Neural cell (in vitro differentiated cells): Measurements from ENCODE around the gene MRPL14. TPM values are rescaled to one million over a fixed set of nuclear protein-coding genes. Genes with fewer than 3 reads are reported as not detected.

ENCODE experiments used
- H2AFZ ChIP-seq: fragments of 200-600, 300-800 bp; sonication (generic), shearing (Covaris generic); 2 replicates; pipeline ENCODE4 v1.6.0; 2014; ENCODE audit warnings: low read depth, mild to moderate bottlenecking, antibody characterized with exemption, low read length, moderate library complexity
- H3F3A ChIP-seq: fragments of 200-600 bp; shearing (Covaris generic); 2 replicates; pipeline ENCODE4 v1.6.1; 2016; ENCODE audit warnings: mild to moderate bottlenecking, moderate library complexity, mixed read lengths, antibody characterized with exemption, low read length; ENCODE audit not compliant: insufficient read depth, poor library complexity, severe bottlenecking
- H3K27ac ChIP-seq: fragments of 200-600, 300-800 bp; sonication (generic), shearing (Covaris generic); 2 replicates; pipeline ENCODE4 v1.5.1; 2014; ENCODE audit warnings: mild to moderate bottlenecking, low read length, moderate library complexity
- H3K27me3 ChIP-seq: fragments of 300-800, 200-600 bp; sonication (generic), shearing (Covaris generic); 2 replicates; pipeline ENCODE4 v1.6.0; 2014; ENCODE audit warnings: mild to moderate bottlenecking, low read depth, low read length, moderate library complexity; ENCODE audit not compliant: insufficient read depth
- H3K36me3 ChIP-seq: fragments of 300-800, 200-600 bp; sonication (generic), shearing (Covaris generic); 2 replicates; pipeline ENCODE4 v1.5.1; 2014; ENCODE audit warnings: mild to moderate bottlenecking, antibody characterized with exemption, low read length, moderate library complexity; ENCODE audit not compliant: insufficient read depth
- H3K4me2 ChIP-seq: fragments of 300-800, 200-600 bp; sonication (generic), shearing (Covaris generic); 2 replicates; pipeline ENCODE4 v1.6.0; 2014; ENCODE audit warnings: mild to moderate bottlenecking, low read length
- H3K4me3 ChIP-seq: fragments of 300-800, 200-600 bp; sonication (generic), shearing (Covaris generic); 2 replicates; pipeline ENCODE4 v1.5.1; 2014; ENCODE audit warnings: mild to moderate bottlenecking, low read length, moderate library complexity
- H3K79me2 ChIP-seq: fragments of 200-600 bp; shearing (Covaris generic); replicated peaks from 2 replicates; pipeline ENCODE4 v1.6.0; 2014; ENCODE audit warnings: mild to moderate bottlenecking, low read length, moderate library complexity; ENCODE audit not compliant: insufficient read depth
- H3K9ac ChIP-seq: fragments of 300-800, 200-600 bp; sonication (generic), shearing (Covaris generic); 2 replicates; pipeline ENCODE4 v1.6.1; 2016; ENCODE audit warnings: mild to moderate bottlenecking, low read length, mixed read lengths
- H3K9me2 ChIP-seq: fragments of 200-600 bp; shearing (Covaris generic); 2 replicates; pipeline ENCODE4 v1.6.1; 2016; ENCODE audit warnings: mild to moderate bottlenecking, low read length, mixed read lengths; ENCODE audit not compliant: insufficient read depth
- H3K9me3 ChIP-seq: fragments of 200-600, 300-800 bp; sonication (generic), shearing (Covaris generic); 2 replicates; pipeline ENCODE4 v1.6.1; 2016; ENCODE audit warnings: mild to moderate bottlenecking, mixed run types, low read length, moderate library complexity, mixed read lengths
- H4K20me1 ChIP-seq: fragments of 200-600 bp; shearing (Covaris generic); 2 replicates; pipeline ENCODE4 v1.6.1; 2016; ENCODE audit warnings: mild to moderate bottlenecking, mixed run types; ENCODE audit not compliant: insufficient read depth
- EP300 ChIP-seq: fragments of 450-650 bp; conservative IDR thresholded peaks from 2 replicates; pipeline ENCODE4 v1.6.1; 2014; ENCODE audit warnings: antibody characterized with exemption, mild to moderate bottlenecking, moderate library complexity; ENCODE audit not compliant: poor library complexity, severe bottlenecking
- EZH2 ChIP-seq: fragments of 200-600, 300-800 bp; shearing (Covaris generic), sonication (generic); IDR thresholded peaks from 2 replicates; pipeline ENCODE4 v1.6.1; 2014; ENCODE audit warnings: antibody characterized with exemption, low read length, borderline replicate concordance, mild to moderate bottlenecking; ENCODE audit not compliant: insufficient read depth, poor library complexity, severe bottlenecking
- MXI1 ChIP-seq: fragments of 450-650 bp; conservative IDR thresholded peaks from 2 replicates; pipeline ENCODE4 v1.6.1; 2014; ENCODE audit warnings: antibody characterized with exemption, mild to moderate bottlenecking; ENCODE audit not compliant: poor library complexity, severe bottlenecking
- POLR2AphosphoS5 ChIP-seq: IDR thresholded peaks from 2 replicates; pipeline ENCODE4 v1.6.1; 2012
- RAD21 ChIP-seq: fragments of 450-650 bp; conservative IDR thresholded peaks from 2 replicates; pipeline ENCODE4 v1.6.1; 2014; ENCODE audit warnings: antibody characterized with exemption, mild to moderate bottlenecking, moderate library complexity
- SMC3 ChIP-seq: fragments of 450-650 bp; conservative IDR thresholded peaks from 2 replicates; pipeline ENCODE4 v1.6.1; 2014; ENCODE audit warnings: antibody characterized with exemption, mild to moderate bottlenecking, moderate library complexity; ENCODE audit not compliant: poor library complexity
- TAF1 ChIP-seq: IDR thresholded peaks from 2 replicates; pipeline ENCODE4 v1.6.1; 2012; ENCODE audit warnings: low read depth
- polyA plus RNA-seq: library from polyadenylated mRNA; depleted of rRNA; stranded (reverse); fragments of >200 nt; gene quantifications from 2 replicates; pipeline ENCODE4 v1.2.3, GENCODE V29; 2014
- TF ChIP-seq, protein P1 (sequence below): fragments of 450-650 bp; IDR thresholded peaks from 2 replicates; pipeline ENCODE4 v1.5.1; 2014; ENCODE audit warnings: antibody characterized with exemption, mild to moderate bottlenecking, moderate library complexity; ENCODE audit not compliant: poor library complexity, severe bottlenecking
- TF ChIP-seq, protein P2 (sequence below): IDR thresholded peaks from 2 replicates; pipeline ENCODE4 v1.6.1; 2012; ENCODE audit warnings: borderline replicate concordance

MRPL14 gene
- polyA plus RNA-seq, 1 donor from 2014 or later: 66.4 TPM

DNA sequence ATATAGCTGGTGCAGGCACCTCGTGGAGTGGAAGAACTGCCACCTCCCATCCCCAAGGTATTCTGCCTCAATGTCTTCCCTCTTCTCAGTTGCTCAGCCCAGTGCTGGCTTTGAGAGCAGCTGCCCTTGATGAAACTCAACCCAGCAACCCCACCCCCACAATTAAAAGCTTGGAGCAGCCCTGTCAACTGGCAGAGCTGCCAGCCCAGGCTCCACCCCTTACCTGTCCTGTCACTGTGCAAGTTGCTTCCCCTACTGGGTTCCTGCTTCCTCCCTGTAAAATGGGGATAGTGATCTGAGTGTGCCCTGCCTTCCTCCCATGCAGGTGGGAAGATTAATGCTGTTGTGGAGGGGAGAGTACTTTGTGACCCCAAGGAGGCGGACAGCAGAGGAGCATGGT is 4.6 kb upstream of the MRPL14 start:
- no peaks in the 10 kb centered on the region for H3F3A ChIP-seq
- H3K4me3 ChIP-seq: no peak overlapping the region
- H3K27me3 ChIP-seq: no peaks in the 10 kb centered on the region
- no peaks in the 10 kb centered on the region for H4K20me1 ChIP-seq
- H3K79me2 ChIP-seq: peaks cover 18% of the 10 kb centered on the region
- no peaks in the 10 kb centered on the region for H3K36me3 ChIP-seq
- no peak for TF ChIP-seq EZH2
- TF ChIP-seq, protein P1, sequence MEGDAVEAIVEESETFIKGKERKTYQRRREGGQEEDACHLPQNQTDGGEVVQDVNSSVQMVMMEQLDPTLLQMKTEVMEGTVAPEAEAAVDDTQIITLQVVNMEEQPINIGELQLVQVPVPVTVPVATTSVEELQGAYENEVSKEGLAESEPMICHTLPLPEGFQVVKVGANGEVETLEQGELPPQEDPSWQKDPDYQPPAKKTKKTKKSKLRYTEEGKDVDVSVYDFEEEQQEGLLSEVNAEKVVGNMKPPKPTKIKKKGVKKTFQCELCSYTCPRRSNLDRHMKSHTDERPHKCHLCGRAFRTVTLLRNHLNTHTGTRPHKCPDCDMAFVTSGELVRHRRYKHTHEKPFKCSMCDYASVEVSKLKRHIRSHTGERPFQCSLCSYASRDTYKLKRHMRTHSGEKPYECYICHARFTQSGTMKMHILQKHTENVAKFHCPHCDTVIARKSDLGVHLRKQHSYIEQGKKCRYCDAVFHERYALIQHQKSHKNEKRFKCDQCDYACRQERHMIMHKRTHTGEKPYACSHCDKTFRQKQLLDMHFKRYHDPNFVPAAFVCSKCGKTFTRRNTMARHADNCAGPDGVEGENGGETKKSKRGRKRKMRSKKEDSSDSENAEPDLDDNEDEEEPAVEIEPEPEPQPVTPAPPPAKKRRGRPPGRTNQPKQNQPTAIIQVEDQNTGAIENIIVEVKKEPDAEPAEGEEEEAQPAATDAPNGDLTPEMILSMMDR: no peak
- H3K9me3 ChIP-seq: no peaks in the 10 kb centered on the region
- no peak overlapping the region for H3K9ac ChIP-seq
- no peak overlapping the region for H2AFZ ChIP-seq
- H3K27ac ChIP-seq: no peak overlapping the region
- H3K9me2 ChIP-seq: no peaks in the 10 kb centered on the region
- H3K4me2 ChIP-seq: no peak overlapping the region

- H3F3A ChIP-seq: no peaks in the 10 kb centered on the region
- no peak overlapping the region for H2AFZ ChIP-seq
- H3K9me3 ChIP-seq: no peaks in the 10 kb centered on the region
- no peaks in the 10 kb centered on the region for H4K20me1 ChIP-seq
- no peaks in the 10 kb centered on the region for H3K9me2 ChIP-seq
- no peaks in the 10 kb centered on the region for H3K27me3 ChIP-seq
- TF ChIP-seq TAF1 (no peak), SMC3 (no peak), POLR2AphosphoS5 (no peak), EP300 (no peak), MXI1 (no peak), RAD21 (no peak)
- TF ChIP-seq, protein P2, sequence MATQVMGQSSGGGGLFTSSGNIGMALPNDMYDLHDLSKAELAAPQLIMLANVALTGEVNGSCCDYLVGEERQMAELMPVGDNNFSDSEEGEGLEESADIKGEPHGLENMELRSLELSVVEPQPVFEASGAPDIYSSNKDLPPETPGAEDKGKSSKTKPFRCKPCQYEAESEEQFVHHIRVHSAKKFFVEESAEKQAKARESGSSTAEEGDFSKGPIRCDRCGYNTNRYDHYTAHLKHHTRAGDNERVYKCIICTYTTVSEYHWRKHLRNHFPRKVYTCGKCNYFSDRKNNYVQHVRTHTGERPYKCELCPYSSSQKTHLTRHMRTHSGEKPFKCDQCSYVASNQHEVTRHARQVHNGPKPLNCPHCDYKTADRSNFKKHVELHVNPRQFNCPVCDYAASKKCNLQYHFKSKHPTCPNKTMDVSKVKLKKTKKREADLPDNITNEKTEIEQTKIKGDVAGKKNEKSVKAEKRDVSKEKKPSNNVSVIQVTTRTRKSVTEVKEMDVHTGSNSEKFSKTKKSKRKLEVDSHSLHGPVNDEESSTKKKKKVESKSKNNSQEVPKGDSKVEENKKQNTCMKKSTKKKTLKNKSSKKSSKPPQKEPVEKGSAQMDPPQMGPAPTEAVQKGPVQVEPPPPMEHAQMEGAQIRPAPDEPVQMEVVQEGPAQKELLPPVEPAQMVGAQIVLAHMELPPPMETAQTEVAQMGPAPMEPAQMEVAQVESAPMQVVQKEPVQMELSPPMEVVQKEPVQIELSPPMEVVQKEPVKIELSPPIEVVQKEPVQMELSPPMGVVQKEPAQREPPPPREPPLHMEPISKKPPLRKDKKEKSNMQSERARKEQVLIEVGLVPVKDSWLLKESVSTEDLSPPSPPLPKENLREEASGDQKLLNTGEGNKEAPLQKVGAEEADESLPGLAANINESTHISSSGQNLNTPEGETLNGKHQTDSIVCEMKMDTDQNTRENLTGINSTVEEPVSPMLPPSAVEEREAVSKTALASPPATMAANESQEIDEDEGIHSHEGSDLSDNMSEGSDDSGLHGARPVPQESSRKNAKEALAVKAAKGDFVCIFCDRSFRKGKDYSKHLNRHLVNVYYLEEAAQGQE: no peak
- TF ChIP-seq, protein P1: no peak
- H3K27ac ChIP-seq: no peak overlapping the region
- peaks cover 38% of the 10 kb centered on the region for H3K79me2 ChIP-seq
- H3K9ac ChIP-seq: no peak overlapping the region
- no peak overlapping the region for H3K4me2 ChIP-seq
- H3K4me3 ChIP-seq: no peak overlapping the region
- no peaks in the 10 kb centered on the region for H3K36me3 ChIP-seq
Measured at GRCh38 chr6:44129841-44130322, 2.6 kb upstream of the MRPL14 start.
